B cell (primary cell): ENCODE data around the gene C1QA.

ENCODE experiments used
- CTCF ChIP-seq: fragments of 200-600 bp; IDR thresholded peaks from one replicate; pipeline ENCODE4 v1.8.0; 2022; ENCODE audit warnings: antibody characterized with exemption, mild to moderate bottlenecking
- EZH2 ChIP-seq: IDR thresholded peaks from 2 replicates; pipeline ENCODE4 v1.6.1; 2012; ENCODE audit warnings: borderline replicate concordance, low read depth, mild to moderate bottlenecking, moderate library complexity, low read length; ENCODE audit not compliant: insufficient read depth, poor library complexity, severe bottlenecking

- TF ChIP-seq CTCF (no peak), EZH2 (no peak)
Measured at GRCh38 chr1:22612671-22613571, 23.5 kb upstream of the C1QA start.
